GM15510 (cell line): ENCODE data around the gene C5orf22.

ENCODE experiments used
- POLR2A ChIP-seq: IDR thresholded peaks from 3 replicates; pipeline ENCODE4 v1.6.1; 2011; ENCODE audit warnings: borderline replicate concordance; ENCODE audit not compliant: insufficient read length; ENCODE audit errors: extremely low read depth

C5orf22 gene

GRCh38 chr5:31531888-31532547 is at the start of gene C5orf22, which contains the start of gene DROSHA:
TSS of gene C5orf22 (plus strand) at chr5:31532301. CDS start at chr5:31532393, 92 bp downstream.
TSS of gene DROSHA (minus strand) at chr5:31532093. CDS start at chr5:31529059, 3,034 bp downstream.
- TF ChIP-seq POLR2A, result peak; percentile 78

GRCh38 chr5:31485376-31486207 is 46.5 kb upstream of the C5orf22 start:
- TF ChIP-seq POLR2A, result no peak

GRCh38 chr5:31486441-31486840 is 45.7 kb upstream of the C5orf22 start:
- no peak for TF ChIP-seq POLR2A

- TF ChIP-seq POLR2A, result no peak
Observed at GRCh38 chr5:31487506-31487905, 44.6 kb upstream of the C5orf22 start.

GRCh38 chr5:31492869-31493268 is 39.2 kb upstream of the C5orf22 start:
- no peak for TF ChIP-seq POLR2A

- TF ChIP-seq POLR2A, result no peak
Observed at GRCh38 chr5:31495336-31495735, 36.8 kb upstream of the C5orf22 start.

GRCh38 chr5:31496301-31496700 is 35.8 kb upstream of the C5orf22 start:
- TF ChIP-seq POLR2A, result no peak

- no peak for TF ChIP-seq POLR2A
Observed at GRCh38 chr5:31496891-31497290, 35.2 kb upstream of the C5orf22 start.

GRCh38 chr5:31500256-31500655 is 31.8 kb upstream of the C5orf22 start:
- TF ChIP-seq POLR2A, result no peak

- no peak for TF ChIP-seq POLR2A
Observed at GRCh38 chr5:31502506-31502905, 29.6 kb upstream of the C5orf22 start.

GRCh38 chr5:31504529-31504928 is 27.6 kb upstream of the C5orf22 start:
- TF ChIP-seq POLR2A, result no peak

- TF ChIP-seq POLR2A, result no peak
Observed at GRCh38 chr5:31511305-31511704, 20.8 kb upstream of the C5orf22 start.

GRCh38 chr5:31516802-31517201 is 15.3 kb upstream of the C5orf22 start:
- TF ChIP-seq POLR2A, result no peak

GRCh38 chr5:31523041-31523440 is 9.1 kb upstream of the C5orf22 start:
- no peak for TF ChIP-seq POLR2A

- TF ChIP-seq POLR2A, result no peak
Observed at GRCh38 chr5:31530541-31531265, 1.4 kb upstream of the C5orf22 start.
